Suppressor macrophage treated with lipopolysaccharide for 4 hours (primary cell): Measurements from ENCODE around the gene ZBP1.
A peak's percentile ranks its signal among the peaks of the same experiment; 100 is the strongest.

Source experiments
- DNase-seq: peaks from one replicate; pipeline ENCODE4 v3.0.0-alpha.2; 2020

Gene ZBP1

GRCh38 chr20:57596358-57596757 is 23.9 kb downstream of the ZBP1 start:
- DNase-seq: no peak

GRCh38 chr20:57595041-57596030 is 24.9 kb downstream of the ZBP1 start:
- DNase-seq: no peak

- DNase-seq: peak; percentile 60
Observed at GRCh38 chr20:57594092-57594951, 25.9 kb downstream of the ZBP1 start.

- DNase-seq: no peak
Observed at GRCh38 chr20:57593134-57593886, 26.9 kb downstream of the ZBP1 start.

GRCh38 chr20:57592263-57593092 is 27.7 kb downstream of the ZBP1 start:
- DNase-seq: no peak

- DNase-seq: no peak
Observed at GRCh38 chr20:57591289-57592229, 28.7 kb downstream of the ZBP1 start.

GRCh38 chr20:57590485-57591288 is 29.5 kb downstream of the ZBP1 start:
- DNase-seq: no peak

- no peak for DNase-seq
Observed at GRCh38 chr20:57589728-57590484, 30.3 kb downstream of the ZBP1 start.

GRCh38 chr20:57589123-57589727 is 31.0 kb downstream of the ZBP1 start:
- no peak for DNase-seq

- no peak for DNase-seq
Observed at GRCh38 chr20:57588596-57588995, 31.6 kb downstream of the ZBP1 start.

GRCh38 chr20:57587989-57588377 is 32.2 kb downstream of the ZBP1 start:
- no peak for DNase-seq

GRCh38 chr20:57587278-57587988 is 32.8 kb downstream of the ZBP1 start:
- DNase-seq: no peak

GRCh38 chr20:57586943-57587277 is 33.3 kb downstream of the ZBP1 start:
- no peak for DNase-seq

GRCh38 chr20:57586370-57586793 is 33.8 kb downstream of the ZBP1 start:
- no peak for DNase-seq

GRCh38 chr20:57585466-57586213 is 34.6 kb downstream of the ZBP1 start:
- no peak for DNase-seq

GRCh38 chr20:57584768-57585461 is 35.3 kb downstream of the ZBP1 start:
- no peak for DNase-seq
